ENCODE data around the gene BAHCC1.

DNA sequence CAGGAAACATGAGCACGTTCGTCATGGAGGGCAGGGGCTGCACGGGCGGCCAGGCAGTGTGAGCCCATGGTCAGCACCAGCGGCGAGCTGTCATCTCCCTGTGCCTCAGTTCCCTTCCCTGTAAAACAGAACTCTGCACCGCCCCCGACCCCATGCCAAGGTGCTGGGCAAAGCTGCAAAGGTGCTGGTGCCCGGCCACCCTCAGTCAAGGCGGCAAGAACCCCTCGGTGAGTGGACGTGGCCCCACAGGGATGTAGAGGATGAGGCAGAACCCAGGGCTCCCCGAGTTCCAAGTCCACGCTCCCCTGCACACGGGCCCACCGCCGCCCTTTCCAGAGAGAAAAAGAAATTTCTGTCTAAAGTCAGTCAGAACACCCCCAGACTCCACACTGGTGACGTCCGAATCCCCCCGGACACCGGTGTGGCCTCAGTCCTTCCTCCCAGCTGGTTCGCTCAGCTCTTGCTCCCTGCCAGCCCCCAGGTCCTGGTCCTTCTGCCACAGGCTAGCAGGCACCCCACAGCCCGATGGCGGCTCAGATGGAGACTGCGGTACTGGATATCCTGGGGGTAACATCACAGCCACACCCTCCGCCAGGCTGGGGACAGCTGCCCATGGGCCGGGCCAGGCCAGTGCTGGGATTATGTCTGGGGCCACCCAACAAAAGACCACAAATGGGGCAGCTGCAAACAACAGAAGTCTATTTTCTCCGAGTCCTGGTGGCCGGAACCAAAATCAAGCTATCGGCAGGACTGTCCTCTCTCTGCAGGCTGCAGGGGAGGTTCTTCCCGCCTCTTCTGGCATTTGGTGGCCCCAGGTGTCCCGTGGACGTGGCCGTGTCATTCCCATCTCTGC is 14.4 kb upstream of the BAHCC1 start:
- TF ChIP-seq POLR2A (IDR thresholded peaks at IDR 0.05; ENCODE audit: low read depth, low read length) (no peak), SMC3 (IDR thresholded peaks at IDR 0.05; ENCODE audit: low read depth, low read length) (no peak), RCOR1 (IDR thresholded peaks at IDR 0.05; ENCODE audit: insufficient replicate concordance, low read length) (no peak), RFX5 (IDR thresholded peaks at IDR 0.05; ENCODE audit: low read depth, low read length) (no peak), MXI1 (IDR thresholded peaks at IDR 0.05; ENCODE audit: borderline replicate concordance, low read depth, low read length) (no peak), CHD1 (IDR thresholded peaks at IDR 0.05; ENCODE audit: low read depth, low read length) (no peak), MAFK (IDR thresholded peaks at IDR 0.05; ENCODE audit: low read depth, low read length) (no peak), CEBPB (IDR thresholded peaks at IDR 0.05; ENCODE audit: low read depth, low read length) (no peak), NFE2L2 (IDR thresholded peaks at IDR 0.05; ENCODE audit: low read depth, low read length) (no peak), RAD21 (IDR thresholded peaks at IDR 0.05; ENCODE audit: low read length) (no peak)
- TF ChIP-seq, protein P1, sequence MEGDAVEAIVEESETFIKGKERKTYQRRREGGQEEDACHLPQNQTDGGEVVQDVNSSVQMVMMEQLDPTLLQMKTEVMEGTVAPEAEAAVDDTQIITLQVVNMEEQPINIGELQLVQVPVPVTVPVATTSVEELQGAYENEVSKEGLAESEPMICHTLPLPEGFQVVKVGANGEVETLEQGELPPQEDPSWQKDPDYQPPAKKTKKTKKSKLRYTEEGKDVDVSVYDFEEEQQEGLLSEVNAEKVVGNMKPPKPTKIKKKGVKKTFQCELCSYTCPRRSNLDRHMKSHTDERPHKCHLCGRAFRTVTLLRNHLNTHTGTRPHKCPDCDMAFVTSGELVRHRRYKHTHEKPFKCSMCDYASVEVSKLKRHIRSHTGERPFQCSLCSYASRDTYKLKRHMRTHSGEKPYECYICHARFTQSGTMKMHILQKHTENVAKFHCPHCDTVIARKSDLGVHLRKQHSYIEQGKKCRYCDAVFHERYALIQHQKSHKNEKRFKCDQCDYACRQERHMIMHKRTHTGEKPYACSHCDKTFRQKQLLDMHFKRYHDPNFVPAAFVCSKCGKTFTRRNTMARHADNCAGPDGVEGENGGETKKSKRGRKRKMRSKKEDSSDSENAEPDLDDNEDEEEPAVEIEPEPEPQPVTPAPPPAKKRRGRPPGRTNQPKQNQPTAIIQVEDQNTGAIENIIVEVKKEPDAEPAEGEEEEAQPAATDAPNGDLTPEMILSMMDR (conservative IDR thresholded peaks at IDR 0.05; ENCODE audit: low read depth, low read length): no peak
- TF ChIP-seq, protein P2, sequence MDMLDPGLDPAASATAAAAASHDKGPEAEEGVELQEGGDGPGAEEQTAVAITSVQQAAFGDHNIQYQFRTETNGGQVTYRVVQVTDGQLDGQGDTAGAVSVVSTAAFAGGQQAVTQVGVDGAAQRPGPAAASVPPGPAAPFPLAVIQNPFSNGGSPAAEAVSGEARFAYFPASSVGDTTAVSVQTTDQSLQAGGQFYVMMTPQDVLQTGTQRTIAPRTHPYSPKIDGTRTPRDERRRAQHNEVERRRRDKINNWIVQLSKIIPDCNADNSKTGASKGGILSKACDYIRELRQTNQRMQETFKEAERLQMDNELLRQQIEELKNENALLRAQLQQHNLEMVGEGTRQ (IDR thresholded peaks at IDR 0.05; ENCODE audit: low read depth, low read length): no peak
